Activated naive CD8-positive, alpha-beta T cell treated with anti-CD3 and anti-CD28 coated beads for 36 hours (primary cell): Measurements from ENCODE around the gene NOB1. TPM values are rescaled to one million over a fixed set of nuclear protein-coding genes. Genes with fewer than 3 reads are reported as not detected.
"Not testable (repeated sequence)": the region's sequence is repeated elsewhere in the genome, so short reads cannot be mapped to it uniquely, and the experiment has no call there.

ENCODE experiments used
- DNase-seq: peaks from one replicate; pipeline ENCODE4 v3.0.0; 2021
- H3K27ac Mint-ChIP-seq: one replicate; pipeline ENCODE4 v1.8.0; 2022; ENCODE audit warnings: mild to moderate bottlenecking, moderate library complexity, mixed read lengths
- H3K27me3 Mint-ChIP-seq: one replicate; pipeline ENCODE4 v1.8.0; 2022; ENCODE audit warnings: mild to moderate bottlenecking, mixed read lengths
- H3K36me3 Mint-ChIP-seq: one replicate; pipeline ENCODE4 v1.8.0; 2021; ENCODE audit warnings: mild to moderate bottlenecking, mixed read lengths
- H3K4me1 Mint-ChIP-seq: one replicate; pipeline ENCODE4 v1.8.0; 2021; ENCODE audit warnings: mixed read lengths
- H3K4me3 Mint-ChIP-seq: one replicate; pipeline ENCODE4 v1.8.0; 2022; ENCODE audit warnings: mild to moderate bottlenecking, moderate library complexity, mixed read lengths
- H3K9me3 Mint-ChIP-seq: one replicate; pipeline ENCODE4 v1.8.0; 2022; ENCODE audit warnings: mixed read lengths
- total RNA-seq, 2 experiments: library from RNA; stranded (reverse); gene quantifications; one replicate each; pipeline ENCODE4 v1.2.3, GENCODE V29; 2021

The NOB1 gene
- total RNA-seq: 100 to 1,000 TPM; 152 to 165 TPM

- H3K4me1 Mint-ChIP-seq: peaks cover 19% of the 10 kb centered on the region
- H3K27me3 Mint-ChIP-seq: no peaks in the 10 kb centered on the region
- peak; percentile 98 for DNase-seq
- peaks cover 35% of the 10 kb centered on the region for H3K36me3 Mint-ChIP-seq
- peak within 1 kb of the TSS; percentile 99 for H3K27ac Mint-ChIP-seq
- H3K4me3 Mint-ChIP-seq: peak within 1 kb of the TSS; percentile 99
- H3K9me3 Mint-ChIP-seq: no peaks in the 10 kb centered on the region
Measured at GRCh38 chr16:69754469-69755310, at the start of gene NOB1. NOB1 (minus strand) TSS chr16:69754926; CDS start chr16:69754910, 16 bp downstream.

- no peaks in the 10 kb centered on the region for H3K27me3 Mint-ChIP-seq
- DNase-seq: no peak
- no peak overlapping the region for H3K4me3 Mint-ChIP-seq
- no peak overlapping the region for H3K27ac Mint-ChIP-seq
- H3K36me3 Mint-ChIP-seq: no peaks in the 10 kb centered on the region
- H3K9me3 Mint-ChIP-seq: no peaks in the 10 kb centered on the region
- no peaks in the 10 kb centered on the region for H3K4me1 Mint-ChIP-seq
Measured at GRCh38 chr16:69804297-69804696, 49.6 kb upstream of the NOB1 start.

- no peak overlapping the region for H3K4me3 Mint-ChIP-seq
- H3K27me3 Mint-ChIP-seq: no peaks in the 10 kb centered on the region
- no peaks in the 10 kb centered on the region for H3K9me3 Mint-ChIP-seq
- no peaks in the 10 kb centered on the region for H3K36me3 Mint-ChIP-seq
- DNase-seq: no peak
- no peak overlapping the region for H3K27ac Mint-ChIP-seq
- H3K4me1 Mint-ChIP-seq: peaks cover 2% of the 10 kb centered on the region
Measured at GRCh38 chr16:69799611-69800031, 44.9 kb upstream of the NOB1 start.

- DNase-seq: no peak
- Mint-ChIP-seq H3K36me3 (no peaks in the 10 kb centered on the region), H3K4me3 (no peak overlapping the region), H3K27ac (no peak overlapping the region), H3K9me3 (no peaks in the 10 kb centered on the region), H3K4me1 (peaks cover 2% of the 10 kb centered on the region), H3K27me3 (no peaks in the 10 kb centered on the region)
Measured at GRCh38 chr16:69798466-69798865, 43.7 kb upstream of the NOB1 start.

- no peak for DNase-seq
- H3K27ac Mint-ChIP-seq: no peak overlapping the region
- no peaks in the 10 kb centered on the region for H3K27me3 Mint-ChIP-seq
- H3K9me3 Mint-ChIP-seq: no peaks in the 10 kb centered on the region
- H3K36me3 Mint-ChIP-seq: no peaks in the 10 kb centered on the region
- no peak overlapping the region for H3K4me3 Mint-ChIP-seq
- peaks cover 2% of the 10 kb centered on the region for H3K4me1 Mint-ChIP-seq
Measured at GRCh38 chr16:69796285-69797118, 41.8 kb upstream of the NOB1 start.

GRCh38 chr16:69794486-69794885 lies 39.8 kb upstream of the NOB1 start:
- no peak overlapping the region for H3K4me3 Mint-ChIP-seq

GRCh38 chr16:69793526-69793925 lies 38.8 kb upstream of the NOB1 start:
- DNase-seq: no peak
- H3K4me3 Mint-ChIP-seq: no peak overlapping the region
- H3K36me3 Mint-ChIP-seq: peaks cover 2% of the 10 kb centered on the region
- H3K27ac Mint-ChIP-seq: no peak overlapping the region
- H3K27me3 Mint-ChIP-seq: no peaks in the 10 kb centered on the region
- peaks cover 2% of the 10 kb centered on the region for H3K4me1 Mint-ChIP-seq
- no peaks in the 10 kb centered on the region for H3K9me3 Mint-ChIP-seq

More at GRCh38 chr16:69794486-69794885, 39.8 kb upstream of the NOB1 start:
- no peak for DNase-seq
- H3K4me1 Mint-ChIP-seq: peaks cover 2% of the 10 kb centered on the region
- H3K36me3 Mint-ChIP-seq: no peaks in the 10 kb centered on the region
- no peak overlapping the region for H3K27ac Mint-ChIP-seq
- no peaks in the 10 kb centered on the region for H3K27me3 Mint-ChIP-seq
- H3K9me3 Mint-ChIP-seq: no peaks in the 10 kb centered on the region

GRCh38 chr16:69791391-69791847 lies 36.7 kb upstream of the NOB1 start:
- not testable (repeated sequence) for H3K27me3 Mint-ChIP-seq, H3K9me3 Mint-ChIP-seq, H3K27ac Mint-ChIP-seq

GRCh38 chr16:69787883-69788282 lies 33.2 kb upstream of the NOB1 start:
- Mint-ChIP-seq H3K9me3 (no peaks in the 10 kb centered on the region), H3K27ac (no peak overlapping the region)

More at GRCh38 chr16:69791391-69791847, 36.7 kb upstream of the NOB1 start:
- H3K36me3 Mint-ChIP-seq, H3K4me1 Mint-ChIP-seq, DNase-seq, H3K4me3 Mint-ChIP-seq: not testable (repeated sequence)

GRCh38 chr16:69784586-69784985 lies 29.9 kb upstream of the NOB1 start:
- H3K4me3 Mint-ChIP-seq: no peak overlapping the region
- H3K4me1 Mint-ChIP-seq: peaks cover 7% of the 10 kb centered on the region
- no peak overlapping the region for H3K27ac Mint-ChIP-seq
- DNase-seq: no peak
- peaks cover 13% of the 10 kb centered on the region for H3K36me3 Mint-ChIP-seq
- no peaks in the 10 kb centered on the region for H3K27me3 Mint-ChIP-seq
- no peaks in the 10 kb centered on the region for H3K9me3 Mint-ChIP-seq

More at GRCh38 chr16:69787883-69788282, 33.2 kb upstream of the NOB1 start:
- DNase-seq: no peak
- Mint-ChIP-seq H3K4me1 (no peaks in the 10 kb centered on the region), H3K36me3 (peaks cover 13% of the 10 kb centered on the region), H3K4me3 (no peak overlapping the region), H3K27me3 (no peaks in the 10 kb centered on the region)

GRCh38 chr16:69781118-69781517 lies 26.4 kb upstream of the NOB1 start:
- Mint-ChIP-seq H3K27ac (peak overlapping the region; percentile 11), H3K9me3 (peaks cover 1% of the 10 kb centered on the region), H3K4me3 (no peak overlapping the region), H3K27me3 (no peaks in the 10 kb centered on the region), H3K4me1 (peaks cover 7% of the 10 kb centered on the region), H3K36me3 (peaks cover 9% of the 10 kb centered on the region)
- no peak for DNase-seq

- H3K4me3 Mint-ChIP-seq: no peak overlapping the region
- DNase-seq: no peak
- H3K9me3 Mint-ChIP-seq: peaks cover 10% of the 10 kb centered on the region
- H3K27me3 Mint-ChIP-seq: no peaks in the 10 kb centered on the region
- H3K27ac Mint-ChIP-seq: no peak overlapping the region
- peaks cover 19% of the 10 kb centered on the region for H3K36me3 Mint-ChIP-seq
- peaks cover 14% of the 10 kb centered on the region for H3K4me1 Mint-ChIP-seq
Measured at GRCh38 chr16:69779724-69780123, 25.0 kb upstream of the NOB1 start.

GRCh38 chr16:69775563-69775962 lies 20.8 kb upstream of the NOB1 start:
- Mint-ChIP-seq H3K27ac (no peak overlapping the region), H3K4me1 (peaks cover 35% of the 10 kb centered on the region), H3K27me3 (no peaks in the 10 kb centered on the region), H3K9me3 (peaks cover 10% of the 10 kb centered on the region), H3K36me3 (peaks cover 29% of the 10 kb centered on the region), H3K4me3 (no peak overlapping the region)
- DNase-seq: no peak

- no peak overlapping the region for H3K27ac Mint-ChIP-seq
- DNase-seq: no peak
- H3K9me3 Mint-ChIP-seq: peaks cover 10% of the 10 kb centered on the region
- H3K36me3 Mint-ChIP-seq: peaks cover 29% of the 10 kb centered on the region
- no peak overlapping the region for H3K4me3 Mint-ChIP-seq
- no peaks in the 10 kb centered on the region for H3K27me3 Mint-ChIP-seq
- peaks cover 41% of the 10 kb centered on the region for H3K4me1 Mint-ChIP-seq
Measured at GRCh38 chr16:69773260-69773947, 18.7 kb upstream of the NOB1 start.

GRCh38 chr16:69771651-69771967 lies 16.9 kb upstream of the NOB1 start:
- Mint-ChIP-seq H3K4me1 (peaks cover 48% of the 10 kb centered on the region), H3K27me3 (no peaks in the 10 kb centered on the region), H3K9me3 (peaks cover 10% of the 10 kb centered on the region), H3K4me3 (no peak overlapping the region), H3K27ac (no peak overlapping the region), H3K36me3 (peaks cover 33% of the 10 kb centered on the region)
- DNase-seq: no peak
